DMS 273 treated with DMSO at 0.1 percent for 48 hours (cell line): ENCODE data around the gene NACA2.
"Not testable (repeated sequence)": the region's sequence is repeated elsewhere in the genome, so short reads cannot be mapped to it uniquely, and the experiment has no call there.

Experiments used
- DNase-seq: peaks from one replicate; lab custom pipeline; 2025; lab: John Stamatoyannopoulos, UW

NACA2 gene

DNA sequence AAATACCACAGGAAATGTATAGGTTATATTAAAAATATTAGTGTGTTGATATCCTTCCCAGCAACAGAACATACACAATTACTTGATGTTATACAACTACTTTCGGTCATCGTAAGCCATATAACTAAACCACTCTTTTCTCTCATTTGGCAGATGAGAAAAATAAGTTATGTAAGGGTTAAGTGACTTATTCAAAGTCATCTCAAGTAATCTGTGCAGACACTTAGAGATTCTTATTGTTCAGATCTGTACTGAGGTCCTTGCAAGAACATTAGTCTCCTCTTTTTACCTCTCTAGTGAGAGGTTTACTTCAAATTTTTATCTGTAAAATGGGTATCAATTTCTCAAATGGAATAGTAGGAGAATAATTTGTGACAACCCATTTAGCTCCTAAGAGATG is 15.0 kb downstream of the NACA2 start:
- no peak for DNase-seq

- DNase-seq: no peak
Observed at GRCh38 chr17:61575352-61575975, 15.6 kb downstream of the NACA2 start.

- peak; percentile 71 for DNase-seq
Observed at GRCh38 chr17:61574542-61575351, 16.3 kb downstream of the NACA2 start.

- DNase-seq: not testable (repeated sequence)
Observed at GRCh38 chr17:61572547-61572946, 18.5 kb downstream of the NACA2 start.

GRCh38 chr17:61571624-61572023 is 19.4 kb downstream of the NACA2 start:
- DNase-seq: no peak

GRCh38 chr17:61570118-61570517 is 20.9 kb downstream of the NACA2 start:
- no peak for DNase-seq

GRCh38 chr17:61569525-61569924 is 21.5 kb downstream of the NACA2 start:
- not testable (repeated sequence) for DNase-seq

DNA sequence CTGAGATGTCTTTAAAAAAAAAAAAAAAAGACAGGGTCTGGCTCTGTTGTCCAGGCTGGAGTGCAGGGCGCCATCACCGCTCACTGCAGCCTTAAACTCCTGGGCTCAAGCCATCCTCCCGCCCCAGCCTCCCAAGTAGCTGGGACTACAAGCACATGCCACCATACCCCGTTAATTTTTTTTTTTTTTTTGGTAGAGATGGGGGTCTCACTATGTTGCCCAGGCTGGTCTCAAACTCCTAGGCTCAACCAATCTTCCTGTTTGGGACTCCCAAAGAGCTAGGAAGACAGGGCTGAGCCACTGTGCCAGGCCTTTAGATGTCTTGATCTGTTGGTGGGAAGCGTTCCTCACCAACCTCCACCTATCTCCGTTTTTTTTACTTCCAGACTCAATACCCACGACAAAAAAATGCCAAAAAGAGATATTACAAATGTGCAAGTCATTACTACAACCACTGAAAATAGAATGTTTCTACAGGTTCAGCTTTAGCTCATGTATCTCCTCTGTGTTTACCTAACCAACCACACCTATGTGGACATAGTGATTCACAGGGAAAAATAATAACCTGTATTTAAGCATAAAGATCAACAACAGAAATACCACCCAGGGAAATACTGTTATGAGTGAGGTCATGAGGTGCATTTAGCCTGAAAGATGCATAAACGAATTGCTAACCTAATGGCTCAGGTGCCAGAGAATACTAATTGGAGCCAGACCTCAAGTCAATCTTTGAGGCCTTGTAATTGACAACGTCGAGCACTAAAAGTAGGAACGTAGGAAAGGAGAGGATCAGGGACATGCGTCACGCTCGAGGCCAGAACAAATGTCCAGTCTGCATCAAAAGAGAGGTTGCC is 22.6 kb downstream of the NACA2 start:
- DNase-seq: no peak

DNA sequence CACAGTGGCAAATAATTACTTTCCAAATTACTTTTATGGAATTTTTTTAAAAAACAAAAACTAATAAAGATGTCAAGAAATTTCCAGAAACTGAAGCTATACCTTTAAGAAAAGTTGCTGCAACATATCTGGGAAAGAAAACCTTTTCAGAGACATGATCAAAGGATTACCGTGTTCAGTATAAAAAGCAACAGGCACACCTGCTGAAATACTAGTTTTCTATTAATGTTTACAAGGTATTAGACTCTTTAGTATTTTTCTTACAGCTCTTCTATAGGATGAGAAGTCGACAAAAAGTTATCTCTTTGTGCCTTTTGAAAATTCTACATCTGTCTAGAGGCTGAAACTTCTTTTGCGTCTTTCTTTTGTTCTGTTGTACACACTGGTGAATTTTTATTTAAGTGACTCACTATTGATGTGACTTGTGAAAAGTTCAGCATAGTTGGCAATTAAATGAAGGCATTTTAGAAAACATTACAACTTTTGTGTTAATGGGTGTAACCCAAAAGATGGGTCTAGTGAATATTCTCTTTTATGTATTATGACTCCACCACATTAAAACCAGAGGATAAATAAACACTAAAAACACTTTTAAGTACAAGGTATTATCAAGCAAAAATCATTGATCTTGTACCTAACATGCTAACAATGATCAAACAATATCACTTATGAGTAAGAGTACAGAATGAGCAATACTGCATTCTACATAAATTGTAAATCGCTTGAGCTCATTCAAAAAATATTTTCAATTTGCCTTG is 23.8 kb downstream of the NACA2 start:
- no peak for DNase-seq

- DNase-seq: not testable (repeated sequence)
Observed at GRCh38 chr17:61566448-61566847, 24.6 kb downstream of the NACA2 start.

- not testable (repeated sequence) for DNase-seq
Observed at GRCh38 chr17:61565850-61566249, 25.2 kb downstream of the NACA2 start.

DNA sequence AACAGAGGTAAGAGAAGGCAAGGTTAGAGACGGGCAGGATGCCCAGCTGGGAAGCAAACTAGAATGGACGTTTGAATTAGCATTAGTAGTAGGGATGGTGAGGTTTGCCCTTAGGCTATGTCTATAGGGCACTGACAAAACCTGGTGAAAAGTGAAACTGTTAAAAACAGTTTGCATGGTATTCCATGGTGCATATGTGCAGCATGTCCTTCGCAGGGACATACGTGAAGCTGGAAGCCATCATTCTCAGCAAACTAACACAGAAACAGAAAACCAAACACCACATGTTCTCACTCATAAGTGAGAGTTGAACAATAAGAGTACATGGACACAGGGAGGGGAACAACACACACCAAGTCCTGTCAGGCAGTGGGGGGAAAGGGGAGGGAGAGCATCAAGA is 25.8 kb downstream of the NACA2 start:
- DNase-seq: no peak

- DNase-seq: no peak
Observed at GRCh38 chr17:61562287-61562686, 28.7 kb downstream of the NACA2 start.

GRCh38 chr17:61561354-61561753 is 29.7 kb downstream of the NACA2 start:
- DNase-seq: no peak

- DNase-seq: no peak
Observed at GRCh38 chr17:61560071-61560470, 30.9 kb downstream of the NACA2 start.

- DNase-seq: no peak
Observed at GRCh38 chr17:61556224-61557188, 34.5 kb downstream of the NACA2 start.

GRCh38 chr17:61555127-61555566 is 35.9 kb downstream of the NACA2 start:
- no peak for DNase-seq

GRCh38 chr17:61554209-61554608 is 36.8 kb downstream of the NACA2 start:
- DNase-seq: no peak

- not testable (repeated sequence) for DNase-seq
Observed at GRCh38 chr17:61552560-61552959, 38.5 kb downstream of the NACA2 start.

- no peak for DNase-seq
Observed at GRCh38 chr17:61551255-61551742, 39.7 kb downstream of the NACA2 start.
